DND-41 (cell line): ENCODE results near the gene IFITM5.

ENCODE experiments used
- ATAC-seq: fragments of 200-7000 bp; cut with Tn5 transposase; 3 replicates; pipeline ENCODE4 v1.9.1; 2021; ENCODE audit warnings: low read depth; ENCODE audit not compliant: insufficient read depth
- DNase-seq: peaks from one replicate; pipeline ENCODE4 v3.0.0-alpha.2; 2020
- H2AFZ ChIP-seq: 2 replicates; pipeline ENCODE4 v1.6.0; 2012; ENCODE audit warnings: low read depth, low read length
- H3K27ac ChIP-seq: 2 replicates; pipeline ENCODE4 v1.5.1; 2012; ENCODE audit warnings: low read length, inconsistent platforms
- H3K27me3 ChIP-seq: fragments of 200-600 bp; sonication (generic); 2 replicates; pipeline ENCODE4 v1.6.0; 2012; ENCODE audit warnings: low read length, mild to moderate bottlenecking, inconsistent platforms; ENCODE audit not compliant: insufficient read depth, poor library complexity
- H3K36me3 ChIP-seq: 2 replicates; pipeline ENCODE4 v1.5.1; 2012; ENCODE audit warnings: low read length, inconsistent platforms; ENCODE audit not compliant: insufficient read depth
- H3K4me1 ChIP-seq: 2 replicates; pipeline ENCODE4 v1.5.1; 2012; ENCODE audit warnings: mild to moderate bottlenecking, low read length; ENCODE audit not compliant: insufficient read depth
- H3K4me2 ChIP-seq: 2 replicates; pipeline ENCODE4 v1.6.0; 2012; ENCODE audit warnings: mild to moderate bottlenecking, moderate library complexity, low read length, inconsistent platforms; ENCODE audit not compliant: insufficient read depth
- H3K4me3 ChIP-seq, 2 experiments: fragments of 200-600 bp in 1 of 2; shearing (Covaris generic) in 1 of 2; 2 replicates each; pipeline ENCODE4 v1.5.1; 2012 to 2016; ENCODE audit warnings: inconsistent platforms in 2 of 2, low read length in 2 of 2, mild to moderate bottlenecking in 2 of 2, low read depth in 1 of 2, moderate library complexity in 1 of 2
- H3K79me2 ChIP-seq: 2 replicates; pipeline ENCODE4 v1.6.0; 2012; ENCODE audit warnings: low read length, inconsistent platforms; ENCODE audit not compliant: insufficient read depth
- H3K9ac ChIP-seq: 2 replicates; pipeline ENCODE4 v1.6.0; 2012; ENCODE audit warnings: low read depth, mild to moderate bottlenecking, inconsistent platforms, low read length, moderate library complexity
- H3K9me3 ChIP-seq: 2 replicates; pipeline ENCODE4 v1.5.1; 2012; ENCODE audit warnings: low read length, moderate library complexity, mild to moderate bottlenecking, inconsistent platforms; ENCODE audit not compliant: insufficient read depth, severe bottlenecking
- H4K20me1 ChIP-seq: 2 replicates; pipeline ENCODE4 v1.6.0; 2012; ENCODE audit warnings: low read length; ENCODE audit not compliant: insufficient read depth
- EZH2 ChIP-seq: IDR thresholded peaks from 3 replicates; pipeline ENCODE4 v1.6.1; 2012; ENCODE audit warnings: borderline replicate concordance, low read depth, mild to moderate bottlenecking, moderate library complexity, low read length, inconsistent platforms; ENCODE audit not compliant: severe bottlenecking
- TF ChIP-seq, protein P1 (sequence below): IDR thresholded peaks from 2 replicates; pipeline ENCODE4 v1.5.1; 2012; ENCODE audit warnings: borderline replicate concordance, low read length, moderate library complexity, mild to moderate bottlenecking; ENCODE audit not compliant: poor library complexity, severe bottlenecking; ENCODE audit errors: extremely low read depth

Gene IFITM5

DNA sequence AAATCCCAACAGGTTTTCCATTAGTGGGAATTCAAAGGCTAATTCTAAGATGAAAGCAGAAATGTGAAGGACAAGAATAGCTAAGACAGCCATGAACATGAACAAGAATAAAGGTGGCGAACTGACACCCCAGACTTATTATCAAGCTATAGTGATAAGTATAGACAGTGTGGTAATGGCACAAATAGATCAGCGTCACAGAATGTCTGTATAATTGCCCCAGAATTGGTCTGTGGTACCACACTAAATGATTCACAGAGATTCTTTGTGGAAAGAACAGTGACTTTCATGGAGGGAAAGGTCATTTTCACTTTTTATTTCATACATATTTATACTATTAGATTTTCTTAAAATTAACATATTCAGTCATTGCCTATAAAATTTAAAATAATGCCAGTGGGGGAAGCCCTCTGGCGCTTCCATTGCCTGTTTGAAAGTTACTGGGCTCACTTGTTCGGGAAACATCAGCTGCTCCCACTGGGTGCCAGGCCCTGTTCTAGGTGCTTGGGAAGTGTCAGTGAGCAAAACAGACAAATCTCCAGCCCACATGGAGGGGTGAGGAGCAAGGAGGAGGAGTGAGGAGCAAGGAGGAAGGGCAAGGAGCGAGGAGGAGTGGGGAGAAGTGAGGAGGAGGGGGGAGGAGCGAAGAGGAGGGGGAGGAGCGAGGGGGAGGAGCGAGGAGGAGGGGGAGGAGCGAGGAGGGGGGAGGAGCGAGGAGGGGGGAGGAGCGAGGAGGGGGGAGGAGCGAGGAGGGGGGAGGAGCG, 32.5 kb downstream of the IFITM5 start:
- Histone ChIP-seq H3K9ac (no peak overlapping the region), H3K27ac (peak overlapping the region; percentile 55), H3K36me3 (no peaks in the 10 kb centered on the region), H2AFZ (peak overlapping the region; percentile 67; the same call in 1 of the 2 replicates), H3K9me3 (peaks cover 4% of the 10 kb centered on the region), H3K4me2 (peak overlapping the region; percentile 49; the same call in 1 of the 2 replicates), H3K4me1 (peaks cover 37% of the 10 kb centered on the region), H3K4me3 (peak overlapping the region in 1 of 2 experiments; percentile 49; a peak in 1 of 4 replicates), H4K20me1 (no peaks in the 10 kb centered on the region), H3K27me3 (no peaks in the 10 kb centered on the region), H3K79me2 (no peaks in the 10 kb centered on the region)
- ATAC-seq (no peak), DNase-seq (no peak)
- TF ChIP-seq, protein P1, sequence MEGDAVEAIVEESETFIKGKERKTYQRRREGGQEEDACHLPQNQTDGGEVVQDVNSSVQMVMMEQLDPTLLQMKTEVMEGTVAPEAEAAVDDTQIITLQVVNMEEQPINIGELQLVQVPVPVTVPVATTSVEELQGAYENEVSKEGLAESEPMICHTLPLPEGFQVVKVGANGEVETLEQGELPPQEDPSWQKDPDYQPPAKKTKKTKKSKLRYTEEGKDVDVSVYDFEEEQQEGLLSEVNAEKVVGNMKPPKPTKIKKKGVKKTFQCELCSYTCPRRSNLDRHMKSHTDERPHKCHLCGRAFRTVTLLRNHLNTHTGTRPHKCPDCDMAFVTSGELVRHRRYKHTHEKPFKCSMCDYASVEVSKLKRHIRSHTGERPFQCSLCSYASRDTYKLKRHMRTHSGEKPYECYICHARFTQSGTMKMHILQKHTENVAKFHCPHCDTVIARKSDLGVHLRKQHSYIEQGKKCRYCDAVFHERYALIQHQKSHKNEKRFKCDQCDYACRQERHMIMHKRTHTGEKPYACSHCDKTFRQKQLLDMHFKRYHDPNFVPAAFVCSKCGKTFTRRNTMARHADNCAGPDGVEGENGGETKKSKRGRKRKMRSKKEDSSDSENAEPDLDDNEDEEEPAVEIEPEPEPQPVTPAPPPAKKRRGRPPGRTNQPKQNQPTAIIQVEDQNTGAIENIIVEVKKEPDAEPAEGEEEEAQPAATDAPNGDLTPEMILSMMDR = no peak

DNA sequence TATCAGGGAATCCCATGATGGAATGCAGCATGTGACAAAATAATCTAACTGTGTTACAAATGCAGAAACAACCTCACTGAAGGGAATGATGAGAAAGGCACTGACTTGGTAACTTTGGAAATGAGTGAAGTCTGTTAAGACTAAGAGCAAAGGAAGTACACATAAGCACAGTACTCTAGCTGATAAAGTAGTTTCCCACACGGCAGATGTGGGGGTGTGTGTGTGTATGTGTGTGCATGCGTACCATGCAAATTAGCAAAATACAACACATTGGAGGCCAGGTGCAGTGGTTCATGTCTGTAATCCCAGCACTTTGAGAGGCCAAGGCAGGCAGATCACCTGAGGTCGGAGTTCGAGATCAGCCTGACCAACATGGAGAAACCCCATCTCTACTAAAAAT, 37.7 kb downstream of the IFITM5 start:
- no peak overlapping the region for H3K9ac ChIP-seq
- no peaks in the 10 kb centered on the region for H3K79me2 ChIP-seq
- no peaks in the 10 kb centered on the region for H3K4me1 ChIP-seq
- H3K27me3 ChIP-seq = no peaks in the 10 kb centered on the region
- ATAC-seq (no peak), DNase-seq (no peak)
- H2AFZ ChIP-seq = no peak overlapping the region
- no peak overlapping the region for H3K4me2 ChIP-seq
- no peak overlapping the region for H3K4me3 ChIP-seq
- no peak overlapping the region for H3K27ac ChIP-seq
- TF ChIP-seq, protein P1 = no peak
- no peak for TF ChIP-seq EZH2
- peaks cover 4% of the 10 kb centered on the region for H3K9me3 ChIP-seq
- no peaks in the 10 kb centered on the region for H3K36me3 ChIP-seq
- no peaks in the 10 kb centered on the region for H4K20me1 ChIP-seq

DNA sequence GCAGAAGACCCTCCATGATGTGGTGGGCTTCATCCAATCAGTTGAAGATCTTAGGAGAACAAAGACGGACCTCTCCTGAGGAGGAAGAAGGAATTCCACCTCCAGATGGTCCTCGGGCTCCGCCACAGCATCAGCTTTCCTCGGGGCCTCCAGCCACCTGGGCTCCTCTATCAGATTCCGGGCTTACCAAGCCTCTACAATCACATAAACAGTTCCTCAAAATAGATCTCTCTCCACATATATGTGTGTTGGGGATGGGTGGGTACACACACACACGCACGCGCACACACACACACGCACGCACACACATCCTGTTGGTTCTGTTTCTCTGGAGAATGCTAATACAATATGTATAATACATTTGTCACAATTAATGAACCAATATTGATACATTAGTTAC, 39.9 kb downstream of the IFITM5 start:
- Histone ChIP-seq H3K4me1 (no peaks in the 10 kb centered on the region), H3K27ac (no peak overlapping the region), H3K9ac (no peak overlapping the region), H3K36me3 (no peaks in the 10 kb centered on the region), H3K4me3 (no peak overlapping the region), H4K20me1 (no peaks in the 10 kb centered on the region), H3K79me2 (no peaks in the 10 kb centered on the region), H3K9me3 (no peaks in the 10 kb centered on the region), H2AFZ (no peak overlapping the region), H3K4me2 (no peak overlapping the region), H3K27me3 (no peaks in the 10 kb centered on the region)
- DNase-seq (no peak), ATAC-seq (no peak)
- TF ChIP-seq, protein P1 = no peak
- TF ChIP-seq EZH2 = no peak
